OCI-LY7 (cell line): Measurements from ENCODE around the gene LUC7L. TPM values are rescaled to one million over a fixed set of nuclear protein-coding genes. Genes with fewer than 3 reads are reported as not detected.

Experiments used
- BruUV-seq: library from RNA; stranded (reverse); fragments of 400-500 nt; replicated peaks from 2 replicates; lab custom pipeline; 2021; lab: Mats Ljungman, UMichigan
- CTCF ChIA-PET: fragments of 300-600 bp; sonication (Branson Sonifier 250); formaldehyde crosslinking; loops from one replicate; lab custom pipeline; 2022; ENCODE audit warnings: antibody characterized with exemption; ENCODE audit not compliant: unreplicated experiment; lab: Charles Lee
- POLR2A ChIA-PET: fragments of 300-600 bp; sonication (Branson Sonifier 250); formaldehyde crosslinking; loops from one replicate; lab custom pipeline; 2022; ENCODE audit warnings: antibody characterized with exemption; lab: Charles Lee
- DNase-seq: peaks from one replicate; pipeline ENCODE4 v3.0.0-alpha.2; 2015; ENCODE audit warnings: low spot score
- H2AFZ ChIP-seq: fragments of 200-600 bp; sonication (generic), shearing (Covaris generic); 2 replicates; pipeline ENCODE4 v1.6.1; 2014; ENCODE audit warnings: mild to moderate bottlenecking, antibody characterized with exemption, low read length, moderate library complexity
- H3K27ac ChIP-seq: fragments of 200-600 bp; sonication (generic); 2 replicates; pipeline ENCODE4 v1.5.1; 2014; ENCODE audit warnings: mixed run types, low read depth, mild to moderate bottlenecking, moderate library complexity, low read length, inconsistent platforms; ENCODE audit not compliant: poor library complexity, severe bottlenecking
- H3K36me3 ChIP-seq: fragments of 200-600 bp; sonication (generic); 2 replicates; pipeline ENCODE4 v1.6.1; 2014; ENCODE audit warnings: mild to moderate bottlenecking, antibody characterized with exemption, low read length, moderate library complexity, mixed read lengths; ENCODE audit not compliant: insufficient read depth
- H3K4me1 ChIP-seq: fragments of 200-600 bp; sonication (generic); 2 replicates; pipeline ENCODE4 v1.5.1; 2014; ENCODE audit warnings: mild to moderate bottlenecking, low read length; ENCODE audit not compliant: insufficient read depth, poor library complexity, severe bottlenecking
- H3K4me2 ChIP-seq: fragments of 200-600 bp; sonication (generic); 2 replicates; pipeline ENCODE4 v1.6.1; 2014; ENCODE audit warnings: mild to moderate bottlenecking, low read length
- H3K4me3 ChIP-seq: fragments of 200-600 bp; sonication (generic); 2 replicates; pipeline ENCODE4 v1.5.1; 2014; ENCODE audit warnings: mild to moderate bottlenecking, low read depth, low read length; ENCODE audit not compliant: poor library complexity, severe bottlenecking
- H3K79me2 ChIP-seq: fragments of 200-600 bp; sonication (generic); 2 replicates; pipeline ENCODE4 v1.6.1; 2016; ENCODE audit warnings: low read depth, mild to moderate bottlenecking, low read length, moderate library complexity, mixed read lengths; ENCODE audit not compliant: insufficient read depth
- H3K9me2 ChIP-seq: fragments of 200-600 bp; sonication (generic); 2 replicates; pipeline ENCODE4 v1.6.1; 2016; ENCODE audit warnings: mild to moderate bottlenecking, low read length, mixed read lengths; ENCODE audit not compliant: insufficient read depth
- H3K9me3 ChIP-seq: fragments of 200-600 bp; sonication (generic); 2 replicates; pipeline ENCODE4 v1.6.1; 2014; ENCODE audit warnings: mild to moderate bottlenecking, mixed run types, low read length, mixed read lengths
- H4K20me1 ChIP-seq: fragments of 200-600 bp; sonication (generic); 2 replicates; pipeline ENCODE4 v1.6.1; 2014; ENCODE audit warnings: mild to moderate bottlenecking, antibody characterized with exemption, low read length, moderate library complexity, mixed read lengths; ENCODE audit not compliant: insufficient read depth
- EZH2phosphoT487 ChIP-seq: fragments of 200-600 bp; sonication (generic); IDR thresholded peaks from 2 replicates; pipeline ENCODE4 v1.6.1; 2018; ENCODE audit warnings: low read depth, borderline replicate concordance, mild to moderate bottlenecking, mixed run types, antibody characterized with exemption, low read length, moderate library complexity, mixed read lengths
- intact Hi-C: fragments of 100-400 bp; cut with micrococcal nuclease; formaldehyde crosslinking; loops from one replicate; pipeline ENCODE4 v1.10.0; 2022; ENCODE audit not compliant: unreplicated experiment
- total RNA-seq, 2 experiments: library from RNA; depleted of rRNA in 1 of 2; stranded (reverse); fragments of >200 nt in 1 of 2; shearing (Covaris generic) in 1 of 2; gene quantifications; 2 replicates each; pipeline ENCODE4 v1.2.3, GENCODE V29; 2014 to 2022
- TF ChIP-seq, protein P1 (sequence below): fragments of 200-600 bp; sonication (generic); conservative IDR thresholded peaks from 2 replicates; pipeline ENCODE4 v1.5.1; 2014; ENCODE audit warnings: mild to moderate bottlenecking, antibody characterized with exemption, low read length, moderate library complexity, mixed read lengths

LUC7L gene
- total RNA-seq, 2 experiments from 2014 or later: 81.4 to 90.5 TPM

GRCh38 chr16:159136-159849 lies 70.0 kb downstream of the LUC7L start:
- TF ChIP-seq, protein P1, sequence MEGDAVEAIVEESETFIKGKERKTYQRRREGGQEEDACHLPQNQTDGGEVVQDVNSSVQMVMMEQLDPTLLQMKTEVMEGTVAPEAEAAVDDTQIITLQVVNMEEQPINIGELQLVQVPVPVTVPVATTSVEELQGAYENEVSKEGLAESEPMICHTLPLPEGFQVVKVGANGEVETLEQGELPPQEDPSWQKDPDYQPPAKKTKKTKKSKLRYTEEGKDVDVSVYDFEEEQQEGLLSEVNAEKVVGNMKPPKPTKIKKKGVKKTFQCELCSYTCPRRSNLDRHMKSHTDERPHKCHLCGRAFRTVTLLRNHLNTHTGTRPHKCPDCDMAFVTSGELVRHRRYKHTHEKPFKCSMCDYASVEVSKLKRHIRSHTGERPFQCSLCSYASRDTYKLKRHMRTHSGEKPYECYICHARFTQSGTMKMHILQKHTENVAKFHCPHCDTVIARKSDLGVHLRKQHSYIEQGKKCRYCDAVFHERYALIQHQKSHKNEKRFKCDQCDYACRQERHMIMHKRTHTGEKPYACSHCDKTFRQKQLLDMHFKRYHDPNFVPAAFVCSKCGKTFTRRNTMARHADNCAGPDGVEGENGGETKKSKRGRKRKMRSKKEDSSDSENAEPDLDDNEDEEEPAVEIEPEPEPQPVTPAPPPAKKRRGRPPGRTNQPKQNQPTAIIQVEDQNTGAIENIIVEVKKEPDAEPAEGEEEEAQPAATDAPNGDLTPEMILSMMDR: no peak
- TF ChIP-seq EZH2phosphoT487: no peak
- ChIA-PET CTCF (no interaction called here), POLR2A (no interaction called here)
- intact Hi-C loops: no loop called here
- Histone ChIP-seq H3K27ac (no peak overlapping the region), H3K9me2 (no peaks in the 10 kb centered on the region), H3K9me3 (no peaks in the 10 kb centered on the region), H3K4me1 (peaks cover 7% of the 10 kb centered on the region), H3K79me2 (no peaks in the 10 kb centered on the region), H2AFZ (no peak overlapping the region), H3K36me3 (no peaks in the 10 kb centered on the region), H3K4me2 (no peak overlapping the region), H3K4me3 (no peak overlapping the region), H4K20me1 (no peaks in the 10 kb centered on the region)
- no TSS peak for BruUV-seq
- DNase-seq: no peak

- H3K9me3 ChIP-seq: no peaks in the 10 kb centered on the region
These were observed 74.2 kb downstream of the LUC7L start for GRCh38 chr16:155031-155398.

More at GRCh38 chr16:155031-155398, 74.2 kb downstream of the LUC7L start:
- Histone ChIP-seq H3K4me3 (peak overlapping the region; percentile 61), H3K36me3 (no peaks in the 10 kb centered on the region), H3K27ac (no peak overlapping the region), H3K4me2 (peak overlapping the region; percentile 68), H3K9me2 (no peaks in the 10 kb centered on the region), H4K20me1 (no peaks in the 10 kb centered on the region), H3K79me2 (no peaks in the 10 kb centered on the region), H3K4me1 (peaks cover 8% of the 10 kb centered on the region), H2AFZ (peak overlapping the region; percentile 66; the same call in 1 of the 2 replicates)
- BruUV-seq: no TSS peak
- TF ChIP-seq, protein P1: no peak
- no peak for TF ChIP-seq EZH2phosphoT487
- no peak for DNase-seq
- POLR2A ChIA-PET: interaction anchor here (0.7 kb wide), 1 partner anchor 55 kb away, joined by 3 read pairs; no protein-coding TSS in a partner anchor
- CTCF ChIA-PET: no interaction called here
- intact Hi-C loops: no loop called here
